Endothelial cell of umbilical vein (primary cell): Measurements from ENCODE around the gene GAL3ST2. TPM values are rescaled to one million over a fixed set of nuclear protein-coding genes. Genes with fewer than 3 reads are reported as not detected.

Source experiments
- BruUV-seq: library from RNA; stranded (reverse); fragments of 400-500 nt; replicated peaks from 2 replicates; lab custom pipeline; 2021; lab: Mats Ljungman, UMichigan
- CTCF ChIA-PET: fragments of 300-600, 350-600 bp; sonication (Branson Sonifier 250); formaldehyde crosslinking; loops from one replicate; lab custom pipeline; 2021; ENCODE audit warnings: antibody characterized with exemption, inconsistent platforms; lab: Charles Lee
- POLR2A ChIA-PET: fragments of 300-600, 350-600 bp; sonication (Branson Sonifier 250); formaldehyde crosslinking; loops from one replicate; lab custom pipeline; 2021; ENCODE audit warnings: antibody characterized with exemption, inconsistent platforms; lab: Charles Lee
- DNase-seq: peaks from one replicate; pipeline ENCODE4 v3.0.0-alpha.2; 2011; ENCODE audit warnings: low read depth, low spot score
- FAIRE-seq: peaks from 2 replicates; lab custom pipeline; 2011; peaks lifted over from hg19 to GRCh38; lab: Jason Lieb, UNC
- H2AFZ ChIP-seq: 2 replicates; pipeline ENCODE4 v1.6.0; 2012; ENCODE audit warnings: low read depth, low read length, control low read depth, inconsistent platforms
- H3K27ac ChIP-seq: 2 replicates; pipeline ENCODE4 v1.5.1; 2011; ENCODE audit warnings: low read depth, mild to moderate bottlenecking, control low read depth, low read length, moderate library complexity; ENCODE audit not compliant: insufficient read depth
- H3K27me3 ChIP-seq, 2 experiments: 2 replicates each; pipeline versions ENCODE4 v1.6.0 to v1.6.1; 2011; ENCODE audit warnings: low read length in 2 of 2, mixed read lengths in 1 of 2; ENCODE audit not compliant: control insufficient read depth in 2 of 2, insufficient read depth in 2 of 2
- H3K36me3 ChIP-seq, 2 experiments: 2 replicates in 1 of 2; 3 replicates in 1 of 2; pipeline ENCODE4 v1.5.1; 2011; ENCODE audit warnings: low read length in 2 of 2, mild to moderate bottlenecking in 1 of 2, moderate library complexity in 1 of 2; ENCODE audit not compliant: control insufficient read depth in 2 of 2, insufficient read depth in 2 of 2; ENCODE audit errors: extremely low read depth in 1 of 2
- H3K4me1 ChIP-seq: 3 replicates; pipeline ENCODE4 v1.5.1; 2011; ENCODE audit warnings: mild to moderate bottlenecking, low read length; ENCODE audit not compliant: control insufficient read depth, insufficient read depth; ENCODE audit errors: extremely low read depth
- H3K4me2 ChIP-seq: 2 replicates; pipeline ENCODE4 v1.6.1; 2011; ENCODE audit warnings: low read length, control low read depth, mixed read lengths; ENCODE audit not compliant: insufficient read depth
- H3K4me3 ChIP-seq, 3 experiments: fragments of 200-600 bp in 1 of 3; sonication (generic), shearing (Covaris generic) in 1 of 3; replicated peaks in 1 of 3; 2 replicates each; pipeline ENCODE4 v1.5.1; 2011 to 2016; ENCODE audit warnings: control low read depth in 3 of 3, low read length in 3 of 3, mild to moderate bottlenecking in 2 of 3, inconsistent platforms in 1 of 3, low read depth in 1 of 3, moderate library complexity in 1 of 3; ENCODE audit not compliant: insufficient read depth in 1 of 3
- H3K79me2 ChIP-seq: 2 replicates; pipeline ENCODE4 v1.6.0; 2012; ENCODE audit warnings: low read length, inconsistent platforms; ENCODE audit not compliant: control insufficient read depth, insufficient read depth
- H3K9ac ChIP-seq: replicated peaks from 2 replicates; pipeline ENCODE3; 2011; ENCODE audit warnings: low read length, control low read depth; ENCODE audit not compliant: insufficient read depth; ENCODE audit errors: extremely low read depth
- H3K9me1 ChIP-seq: replicated peaks from 3 replicates; pipeline ENCODE4 v1.6.0; 2011; ENCODE audit warnings: mild to moderate bottlenecking, low read length; ENCODE audit not compliant: control insufficient read depth, insufficient read depth; ENCODE audit errors: extremely low read depth
- H3K9me3 ChIP-seq: replicated peaks from 2 replicates; pipeline ENCODE4 v1.5.1; 2012; ENCODE audit warnings: low read length, inconsistent platforms; ENCODE audit not compliant: control insufficient read depth, insufficient read depth
- H4K20me1 ChIP-seq: replicated peaks from 2 replicates; pipeline ENCODE3; 2011; ENCODE audit warnings: mild to moderate bottlenecking, low read length; ENCODE audit not compliant: control insufficient read depth, insufficient read depth; ENCODE audit errors: extremely low read depth
- CTCF ChIP-seq, 2 donors: IDR thresholded peaks; 1 replicate in 1 of 2; 2 replicates in 1 of 2; pipeline ENCODE4 v1.5.1; 2011; ENCODE audit warnings: low read length in 2 of 2, mild to moderate bottlenecking in 2 of 2, moderate library complexity in 2 of 2, control low read depth in 1 of 2, inconsistent platforms in 1 of 2, low read depth in 1 of 2; ENCODE audit not compliant: insufficient read depth in 1 of 2; ENCODE audit errors: extremely low read depth in 1 of 2
- EZH2 ChIP-seq: IDR thresholded peaks from 2 replicates; pipeline ENCODE4 v1.6.1; 2012; ENCODE audit warnings: borderline replicate concordance, low read depth, mild to moderate bottlenecking, moderate library complexity, low read length, inconsistent platforms; ENCODE audit not compliant: severe bottlenecking
- FOS ChIP-seq: IDR thresholded peaks from 2 replicates; pipeline ENCODE4 v1.6.1; 2011; ENCODE audit warnings: mild to moderate bottlenecking, low read length, moderate library complexity, borderline replicate concordance; ENCODE audit not compliant: insufficient read depth
- GATA2 ChIP-seq: IDR thresholded peaks from 2 replicates; pipeline ENCODE4 v1.7.0; 2011; ENCODE audit warnings: low read depth, mild to moderate bottlenecking, moderate library complexity, mixed read lengths, low read length; ENCODE audit not compliant: insufficient read length, insufficient read depth
- JUN ChIP-seq: IDR thresholded peaks from 2 replicates; pipeline ENCODE4 v1.6.1; 2011; ENCODE audit warnings: borderline replicate concordance, low read depth; ENCODE audit not compliant: insufficient read length, insufficient read depth
- MAX ChIP-seq: IDR thresholded peaks from 2 replicates; pipeline ENCODE4 v1.6.1; 2011; ENCODE audit not compliant: insufficient read depth, insufficient read length
- MYC ChIP-seq: IDR thresholded peaks from one replicate; pipeline ENCODE4 v1.6.1; 2011; ENCODE audit warnings: mild to moderate bottlenecking, low read depth, low read length
- POLR2A ChIP-seq: IDR thresholded peaks from 2 replicates; pipeline ENCODE4 v1.6.1; 2012; ENCODE audit warnings: low read depth, mild to moderate bottlenecking, control low read depth, low read length
- POLR2AphosphoS5 ChIP-seq: IDR thresholded peaks from 2 replicates; pipeline ENCODE4 v1.6.1; 2012; ENCODE audit warnings: low read depth, mild to moderate bottlenecking, control low read depth, low read length, moderate library complexity; ENCODE audit not compliant: insufficient read depth
- dilution Hi-C: fragments of 300-500 bp; cut with MboI; formaldehyde crosslinking; loops from one replicate; pipeline ENCODE4 v1.15.0; 2019; ENCODE audit warnings: low sequenced_read_pairs; ENCODE audit not compliant: extremely low pct_ligation_motif_present
- intact Hi-C: fragments of 100-400 bp; cut with micrococcal nuclease; formaldehyde crosslinking; loops from one replicate; pipeline ENCODE4 v1.10.0; 2022
- polyA plus RNA-seq, 4 experiments: library from polyadenylated mRNA; depleted of rRNA in 3 of 4; stranded (reverse) in 3 of 4; unstranded in 1 of 4; fragments of >200 nt; gene quantifications; 2 replicates each; pipeline versions ENCODE4 v1.2.1 to v1.2.3, GENCODE V29; 2011 to 2012; ENCODE audit warnings: missing spikeins in 1 of 4
- total RNA-seq: library from RNA; stranded (reverse); gene quantifications from 2 replicates; pipeline ENCODE4 v1.2.3, GENCODE V29; 2021

The GAL3ST2 gene
- total and polyA plus RNA-seq, 2 donors (not counting 3 experiments of a cell fraction or from before 2014, with no cell fraction given): not detected

- no peak for FAIRE-seq
These were observed 45.0 kb downstream of the GAL3ST2 start for GRCh38 chr2:241821460-241822263.

More at GRCh38 chr2:241821460-241822263, 45.0 kb downstream of the GAL3ST2 start:
- dilution Hi-C loops: no loop called here
- H3K36me3 ChIP-seq: no peaks in the 10 kb centered on the region
- H3K4me1 ChIP-seq: peaks cover 6% of the 10 kb centered on the region
- ChIA-PET CTCF (no interaction called here), POLR2A (no interaction called here)
- no peaks in the 10 kb centered on the region for H3K27me3 ChIP-seq
- intact Hi-C loops: no loop called here
- no peaks in the 10 kb centered on the region for H4K20me1 ChIP-seq
- TF ChIP-seq EZH2 (no peak), GATA2 (no peak), FOS (no peak), CTCF (IDR thresholded peaks at IDR 0.05; ENCODE audit: extremely low read depth in 1 of 2, insufficient read depth in 1 of 2, low read depth in 1 of 2, low read length in 2 of 2) (no peak), MYC (no peak), POLR2AphosphoS5 (no peak), JUN (no peak), POLR2A (no peak), MAX (no peak)
- H3K9ac ChIP-seq: no peak overlapping the region
- no peaks in the 10 kb centered on the region for H3K79me2 ChIP-seq
- peak overlapping the region; percentile 53 for H2AFZ ChIP-seq
- BruUV-seq: no TSS peak
- H3K27ac ChIP-seq: no peak overlapping the region
- no peak for DNase-seq
- H3K9me1 ChIP-seq: no peaks in the 10 kb centered on the region
- no peak overlapping the region for H3K4me3 ChIP-seq
- no peak overlapping the region for H3K4me2 ChIP-seq
- H3K9me3 ChIP-seq: no peaks in the 10 kb centered on the region
